GM21515 (cell line): Measurements from ENCODE around the gene EFCAB12.

ENCODE experiments used
- ATAC-seq: cut with Tn5 transposase; IDR thresholded peaks from one replicate; pipeline ENCODE4 v1.9.1; 2021; ENCODE audit not compliant: unreplicated experiment

The EFCAB12 gene

GRCh38 chr3:129428376-129429079, at the start of gene EFCAB12:
EFCAB12 (minus strand) TSS chr3:129428636; CDS start chr3:129428488, 148 bp downstream.
- peak; percentile 68 for ATAC-seq

- no peak for ATAC-seq
These were observed 48.1 kb upstream of the EFCAB12 start for GRCh38 chr3:129476586-129476985.

- ATAC-seq: no peak
These were observed 47.4 kb upstream of the EFCAB12 start for GRCh38 chr3:129475863-129476262.

DNA sequence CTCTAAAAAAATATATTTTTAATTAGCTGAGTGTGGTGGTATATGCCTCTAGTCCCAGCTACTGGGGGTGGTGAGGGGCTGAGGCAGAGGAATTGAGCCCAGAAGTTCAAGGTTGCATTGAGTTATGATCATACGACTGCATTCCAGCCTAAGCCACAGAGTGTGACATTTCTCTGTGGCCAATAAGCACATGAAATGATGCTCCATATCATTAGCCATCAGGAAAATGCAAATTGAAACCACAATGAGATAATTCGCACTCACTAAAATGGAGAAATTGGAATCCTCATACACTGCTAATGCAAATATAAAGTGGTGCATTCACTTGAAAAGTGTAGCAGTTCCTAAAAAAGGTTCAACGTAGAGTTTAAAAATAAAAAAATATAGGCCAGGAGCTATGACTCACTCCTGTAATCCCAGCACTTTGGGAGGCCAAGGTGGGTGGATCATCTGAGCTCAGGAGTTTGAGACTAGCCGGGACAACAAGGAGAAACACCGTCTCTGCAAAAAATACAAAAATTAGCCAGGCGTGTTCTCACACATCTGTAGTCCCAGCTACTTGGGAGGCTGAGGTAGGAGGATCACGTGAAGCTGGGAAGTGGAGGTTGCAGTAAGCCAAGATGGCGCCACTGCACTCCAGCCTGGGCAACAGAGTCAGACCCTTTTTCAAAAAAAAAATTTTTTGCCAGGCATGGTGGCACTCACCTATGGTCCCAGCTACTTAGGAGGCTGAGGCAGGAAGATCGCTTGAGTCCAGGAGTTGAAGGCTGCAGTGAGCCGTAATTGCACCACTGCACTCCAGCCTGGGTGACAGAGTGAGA, 46.8 kb upstream of the EFCAB12 start:
- ATAC-seq: no peak

GRCh38 chr3:129473769-129474152, 45.3 kb upstream of the EFCAB12 start:
- ATAC-seq: no peak

GRCh38 chr3:129473067-129473768, 44.8 kb upstream of the EFCAB12 start:
- no peak for ATAC-seq

DNA sequence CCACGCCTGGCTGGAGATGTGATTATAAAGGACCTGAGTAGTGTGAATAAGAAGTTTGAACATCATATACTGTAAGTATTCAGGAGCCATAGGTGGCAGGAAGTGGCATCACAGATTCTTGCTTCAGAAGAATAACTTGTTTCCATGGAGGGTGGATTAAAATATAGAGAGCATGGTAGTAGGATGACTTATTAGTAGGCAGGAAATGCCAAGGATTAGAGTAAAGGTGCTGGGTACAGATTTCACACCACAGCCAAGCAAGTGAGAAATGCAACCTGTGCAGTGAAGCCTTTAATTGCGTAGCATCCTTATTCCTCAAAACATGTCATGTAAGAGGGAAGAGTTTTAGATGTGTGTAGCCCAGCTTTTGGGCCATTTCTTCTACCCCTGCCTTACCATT, 42.4 kb upstream of the EFCAB12 start:
- no peak for ATAC-seq

- ATAC-seq: no peak
These were observed 40.6 kb upstream of the EFCAB12 start for GRCh38 chr3:129469026-129469425.

DNA sequence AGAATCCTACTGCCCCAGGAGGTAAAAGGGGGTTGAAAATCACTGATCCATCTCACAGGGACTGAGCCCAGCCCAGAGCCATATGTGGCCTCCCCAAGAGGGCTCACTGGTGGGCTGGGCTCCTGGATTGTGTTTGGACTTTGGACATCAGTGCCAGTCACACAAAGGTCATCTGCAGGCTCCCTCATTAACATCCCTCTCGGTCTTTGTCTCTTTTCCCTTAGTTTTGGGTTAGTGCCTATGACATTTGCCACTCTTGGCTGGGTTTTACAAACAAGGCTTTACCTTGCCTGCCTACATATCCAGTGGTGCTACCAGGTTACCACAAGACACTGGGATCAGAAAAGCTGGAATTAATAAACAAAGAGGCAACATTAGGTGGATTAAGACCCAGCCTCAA, 39.5 kb upstream of the EFCAB12 start:
- ATAC-seq: no peak

- no peak for ATAC-seq
These were observed 35.3 kb upstream of the EFCAB12 start for GRCh38 chr3:129463716-129464115.

DNA sequence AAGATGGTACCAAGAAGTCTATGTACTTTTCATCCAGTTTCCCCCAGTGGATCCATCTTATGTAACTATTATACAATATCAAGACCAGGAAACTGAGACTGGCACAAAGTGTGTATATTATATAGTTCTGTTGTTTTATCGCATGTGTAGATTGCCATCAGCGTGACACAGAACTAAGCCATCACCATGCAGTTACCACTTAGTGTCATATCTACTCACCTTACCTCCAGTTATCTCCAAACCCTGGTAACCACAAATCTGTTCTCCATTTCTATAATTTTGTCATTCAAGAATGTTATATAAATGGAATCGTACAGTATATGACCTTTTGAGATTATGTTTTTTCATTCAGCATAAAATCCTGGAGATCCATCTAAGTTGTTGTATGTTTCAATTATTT, 34.7 kb upstream of the EFCAB12 start:
- no peak for ATAC-seq

DNA sequence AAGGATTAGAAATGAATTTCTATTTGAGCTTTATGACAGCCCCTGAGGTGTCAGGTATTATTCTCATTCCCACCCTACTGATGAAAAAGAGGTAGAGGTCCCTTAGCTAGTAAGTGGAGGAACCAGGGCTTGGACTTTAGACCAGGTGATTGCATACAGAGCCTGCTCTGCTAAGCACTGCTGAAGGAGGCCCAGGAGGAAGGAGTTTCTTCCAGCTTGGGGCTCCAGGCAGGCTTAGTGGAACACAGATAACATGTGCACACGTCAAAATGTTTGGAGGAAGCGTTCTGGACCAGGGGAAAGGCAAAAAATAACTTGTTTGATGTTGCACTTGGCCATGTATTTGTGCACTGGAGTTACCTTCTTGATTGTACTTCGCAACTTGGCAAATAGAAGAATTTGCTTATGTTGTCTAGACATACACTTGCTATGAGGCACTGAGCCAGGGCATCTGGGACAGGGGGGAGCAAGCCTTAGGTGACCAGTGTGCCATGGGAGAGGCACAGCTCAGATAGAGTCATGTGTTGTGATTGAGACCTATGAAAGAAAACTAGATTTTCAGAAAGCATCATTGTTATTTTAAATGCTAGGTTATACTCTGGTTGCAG, 34.0 kb upstream of the EFCAB12 start:
- ATAC-seq: no peak

DNA sequence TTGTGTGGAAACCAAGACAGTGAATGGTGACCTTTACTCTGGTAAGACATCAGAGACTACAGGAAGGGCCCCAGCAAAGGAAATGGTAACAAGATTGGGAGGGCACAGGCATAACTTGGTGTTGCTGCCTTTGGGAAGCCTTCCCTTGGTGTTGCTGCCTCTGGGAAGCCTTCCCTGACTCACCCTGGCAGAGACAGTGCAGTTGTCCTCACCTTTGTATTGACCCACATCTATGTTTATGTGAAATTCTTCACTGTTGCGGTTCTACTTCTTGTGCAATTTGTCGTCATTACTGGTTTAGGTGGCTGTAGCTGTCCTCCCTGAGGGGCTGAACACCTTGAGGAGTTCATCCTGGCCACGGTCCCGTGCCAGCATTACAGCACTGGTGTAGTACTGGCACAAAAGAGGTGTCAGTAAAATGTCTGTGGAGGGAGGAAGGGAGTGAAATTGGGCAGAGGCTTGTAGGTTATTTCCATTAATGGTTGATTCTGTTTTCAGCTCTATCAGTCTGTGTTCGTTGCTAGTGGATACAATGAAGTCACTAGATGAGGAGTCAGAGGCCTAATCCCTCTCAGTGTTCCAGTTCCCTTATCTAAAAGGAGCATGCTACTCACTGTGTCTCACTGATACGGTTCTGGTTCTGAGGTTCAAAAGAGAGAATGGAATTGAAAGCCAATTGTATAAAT, 33.2 kb upstream of the EFCAB12 start:
- peak; percentile 27 for ATAC-seq

- peak; percentile 60 for ATAC-seq
These were observed 32.6 kb upstream of the EFCAB12 start for GRCh38 chr3:129461022-129461421.

DNA sequence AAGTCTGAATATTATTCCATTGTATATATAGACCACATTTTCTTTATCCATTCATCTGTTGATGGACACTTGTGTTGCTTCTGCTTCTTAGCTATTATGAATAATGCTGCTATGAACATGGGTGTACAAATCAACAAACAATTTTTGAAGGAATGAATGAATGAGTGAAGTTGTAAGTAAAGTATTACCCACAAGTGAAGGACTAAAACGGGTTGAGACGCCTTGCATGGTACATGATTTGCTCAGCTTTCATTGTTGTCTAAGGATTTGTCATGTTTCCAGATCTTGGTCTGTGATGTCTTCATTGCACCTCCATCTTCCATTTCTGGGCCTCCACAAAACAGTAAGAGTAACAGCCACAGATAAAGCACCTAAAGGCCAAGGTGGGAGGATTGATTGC, 32.1 kb upstream of the EFCAB12 start:
- ATAC-seq: no peak

DNA sequence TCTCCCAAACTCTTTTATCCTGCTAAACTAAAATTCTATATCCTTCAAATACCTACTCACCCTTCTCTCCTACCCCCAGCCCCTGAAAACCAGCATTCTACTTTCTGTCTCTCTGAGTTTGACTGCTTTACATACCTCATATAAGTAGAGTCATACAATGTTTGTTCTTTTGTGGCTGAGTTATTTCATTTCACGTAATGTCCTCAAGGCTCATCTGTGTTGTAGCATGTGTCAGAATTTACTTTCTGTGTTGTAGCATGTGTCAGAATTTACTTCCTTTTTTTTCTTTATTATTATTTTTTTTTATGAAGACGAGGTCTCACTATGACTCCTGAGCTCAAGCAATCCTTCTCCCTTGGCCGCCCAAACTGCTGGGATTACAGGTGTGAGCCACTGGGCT, 31.7 kb upstream of the EFCAB12 start:
- ATAC-seq: no peak

DNA sequence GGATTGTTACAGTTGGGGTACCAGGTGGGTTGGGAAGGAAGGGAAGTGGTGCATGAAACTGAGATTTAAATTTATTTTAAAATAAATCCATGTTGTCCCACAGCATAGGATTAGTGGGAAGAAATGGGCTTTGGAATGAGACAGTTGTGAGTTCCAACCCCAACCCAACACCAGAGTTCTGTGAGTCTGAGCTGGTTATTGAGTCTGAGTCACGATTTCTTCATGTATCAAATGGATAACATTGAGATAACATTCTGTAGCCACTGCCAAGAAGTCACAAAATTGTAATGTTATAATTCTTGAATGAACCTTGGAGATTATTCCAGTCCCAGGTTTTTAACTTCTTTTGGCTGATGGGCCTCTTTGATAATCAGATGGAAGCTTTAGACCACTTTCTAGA, 25.3 kb upstream of the EFCAB12 start:
- no peak for ATAC-seq

DNA sequence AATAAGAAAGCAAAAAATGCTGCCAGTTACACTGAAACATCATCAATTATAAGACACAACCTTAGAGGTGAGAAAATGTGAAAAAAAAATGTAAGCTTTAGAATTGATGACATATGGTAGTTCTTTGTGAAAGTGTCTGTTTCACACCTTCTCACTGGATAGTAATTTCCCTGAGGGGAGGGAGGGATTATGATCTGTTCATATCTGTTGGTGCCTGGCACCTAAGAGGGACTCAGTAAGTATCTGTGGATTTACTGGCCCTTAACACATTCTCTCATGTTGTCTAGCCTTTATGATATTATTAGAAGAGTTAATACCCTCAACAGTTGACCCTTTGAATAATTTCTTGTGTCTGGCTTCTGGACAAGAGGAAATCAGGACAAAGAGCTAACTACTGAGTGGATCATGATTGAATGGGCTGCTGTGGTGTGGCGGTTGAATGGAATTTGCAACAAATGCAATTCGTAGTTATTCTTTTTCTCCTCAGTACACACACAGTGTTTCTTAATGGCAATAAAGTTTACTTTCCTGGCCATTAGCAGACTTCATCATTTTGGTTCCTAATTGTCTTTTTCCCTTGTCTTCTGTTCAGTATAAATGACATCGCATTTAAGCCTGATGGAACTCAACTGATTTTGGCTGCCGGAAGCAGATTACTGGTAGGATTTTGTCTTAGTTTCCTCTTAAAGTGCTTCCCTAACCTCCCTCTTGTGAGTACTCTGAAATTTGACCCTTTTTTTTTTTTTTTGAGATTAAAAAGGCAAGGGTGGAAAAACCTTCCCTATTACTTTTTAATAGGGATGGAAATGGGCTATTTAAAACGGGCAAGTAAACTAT, 21.1 kb upstream of the EFCAB12 start:
- ATAC-seq: no peak

- ATAC-seq: no peak
These were observed 19.9 kb upstream of the EFCAB12 start for GRCh38 chr3:129448186-129448895.
